HG03045 (cell line): ENCODE data around the gene PHAX.
"Not testable (repeated sequence)": the region's sequence is repeated elsewhere in the genome, so short reads cannot be mapped to it uniquely, and the experiment has no call there.

Source experiments
- ATAC-seq: cut with Tn5 transposase; IDR thresholded peaks from one replicate; pipeline ENCODE4 v1.9.1; 2021; ENCODE audit warnings: mild to moderate bottlenecking, moderate library complexity; ENCODE audit not compliant: unreplicated experiment

Gene PHAX

GRCh38 chr5:126603402-126603991, 2.8 kb downstream of the PHAX start:
- no peak for ATAC-seq

DNA sequence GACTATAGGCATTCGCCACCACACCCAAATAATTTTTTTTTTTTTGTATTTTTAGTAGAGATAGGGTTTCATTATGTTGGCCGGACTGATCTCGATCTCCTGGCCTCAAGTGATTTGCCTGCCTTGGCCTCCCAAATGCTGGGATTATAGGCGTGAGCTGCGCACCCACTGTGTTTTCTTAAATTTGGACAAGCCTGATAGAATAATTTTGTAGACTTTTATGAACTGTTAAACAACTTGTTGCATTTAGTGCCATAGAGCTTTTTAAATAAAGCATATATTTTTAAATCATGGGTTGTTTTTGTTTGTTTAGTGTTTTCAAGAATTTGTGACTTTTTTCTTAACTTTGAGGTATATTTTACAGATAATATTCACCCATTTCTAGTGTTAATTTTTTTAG, 4.8 kb downstream of the PHAX start:
- ATAC-seq: no peak

DNA sequence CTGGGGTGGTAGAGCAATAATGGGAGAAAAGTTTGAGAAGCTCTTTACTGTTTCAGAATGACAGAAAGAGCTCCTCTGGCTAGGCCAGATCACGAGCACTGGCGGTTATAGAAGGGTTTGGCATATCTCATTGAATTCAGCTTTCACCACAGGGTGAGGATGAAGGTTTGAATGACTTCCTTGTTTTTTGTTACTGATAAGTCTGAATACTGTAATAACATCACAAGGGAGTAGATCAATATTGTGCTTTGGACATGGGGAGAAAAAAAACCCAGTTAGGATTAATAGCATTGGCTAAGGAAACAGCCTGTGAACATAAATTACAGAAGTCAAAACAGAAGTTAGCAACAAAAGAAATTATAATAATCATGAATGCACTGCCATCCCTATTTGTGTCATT, 9.4 kb downstream of the PHAX start:
- no peak for ATAC-seq

DNA sequence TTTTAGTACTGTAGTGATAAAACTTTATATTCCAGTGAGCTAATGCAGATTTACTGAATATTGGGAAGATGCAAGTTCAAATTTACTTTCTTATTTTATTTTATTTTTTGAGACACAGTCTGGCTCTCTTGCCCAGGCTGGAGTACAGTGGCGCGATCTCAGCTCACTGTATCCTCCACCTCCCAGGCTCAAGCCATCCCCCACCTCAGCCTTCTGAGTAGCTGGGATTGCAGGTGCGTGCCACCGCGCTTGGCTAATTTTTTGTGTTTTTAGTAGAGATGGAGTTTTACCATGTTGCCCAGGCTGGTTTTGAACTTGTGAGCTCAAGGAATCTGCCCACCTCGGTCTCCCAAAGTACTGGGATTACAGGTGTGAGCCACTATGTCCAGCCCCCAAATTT, 9.9 kb downstream of the PHAX start:
- ATAC-seq: no peak

DNA sequence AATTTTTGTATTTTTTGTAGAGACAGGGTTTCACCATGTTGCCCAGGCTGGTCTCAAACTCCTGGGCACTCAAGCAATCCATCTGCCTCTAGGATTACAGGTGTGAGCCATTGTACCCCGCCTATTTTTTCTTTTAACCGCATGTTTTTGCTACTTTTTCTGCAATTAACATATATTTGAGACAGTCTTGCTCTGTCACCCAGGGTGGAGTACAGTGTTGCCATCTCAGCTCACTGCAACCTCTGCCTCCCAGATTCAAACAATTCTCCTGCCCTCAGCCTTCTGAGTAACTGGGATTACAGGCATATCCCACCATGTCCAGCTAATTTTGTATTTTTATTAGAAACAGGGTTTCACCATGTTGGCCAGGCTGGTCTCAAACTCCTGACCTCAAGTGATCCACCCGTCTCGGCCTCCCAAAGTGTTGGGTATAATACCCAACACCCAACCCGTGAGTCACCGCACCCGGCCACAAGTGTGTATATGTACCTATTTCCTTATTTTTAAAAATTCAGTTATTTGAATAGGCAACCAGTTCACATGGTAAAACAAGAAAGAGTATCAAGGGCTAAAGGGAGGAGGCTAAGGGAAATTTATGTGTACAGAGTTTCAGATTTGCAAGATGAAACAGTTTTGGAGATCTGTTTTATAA, 13.3 kb downstream of the PHAX start:
- ATAC-seq: no peak

- peak; percentile 95 for ATAC-seq
These were observed 14.5 kb downstream of the PHAX start for GRCh38 chr5:126615286-126615685.

DNA sequence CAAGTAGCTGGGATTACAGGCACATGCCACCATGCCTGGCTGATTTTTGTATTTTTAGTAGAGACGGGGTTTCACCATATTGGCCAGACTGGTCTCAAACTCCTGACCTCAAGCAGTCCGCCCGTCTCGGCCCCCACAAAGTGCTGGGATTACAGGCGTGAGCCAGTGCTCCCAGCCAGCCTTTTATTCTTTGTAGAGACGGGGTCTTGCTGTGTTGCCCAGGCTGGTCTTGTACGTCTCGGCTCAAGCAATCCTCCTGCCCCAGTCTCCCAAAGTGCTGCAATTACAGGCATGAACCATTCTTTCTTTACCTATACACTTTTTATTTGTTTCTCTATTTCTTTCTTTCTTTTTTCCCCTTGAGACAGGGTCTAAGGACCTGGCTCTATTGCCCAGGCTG, 16.9 kb downstream of the PHAX start:
- not testable (repeated sequence) for ATAC-seq

GRCh38 chr5:126619781-126620180, 19.0 kb downstream of the PHAX start:
- ATAC-seq: no peak

- no peak for ATAC-seq
These were observed 23.8 kb downstream of the PHAX start for GRCh38 chr5:126624534-126624933.

- no peak for ATAC-seq
These were observed 27.4 kb downstream of the PHAX start for GRCh38 chr5:126628102-126628501.

DNA sequence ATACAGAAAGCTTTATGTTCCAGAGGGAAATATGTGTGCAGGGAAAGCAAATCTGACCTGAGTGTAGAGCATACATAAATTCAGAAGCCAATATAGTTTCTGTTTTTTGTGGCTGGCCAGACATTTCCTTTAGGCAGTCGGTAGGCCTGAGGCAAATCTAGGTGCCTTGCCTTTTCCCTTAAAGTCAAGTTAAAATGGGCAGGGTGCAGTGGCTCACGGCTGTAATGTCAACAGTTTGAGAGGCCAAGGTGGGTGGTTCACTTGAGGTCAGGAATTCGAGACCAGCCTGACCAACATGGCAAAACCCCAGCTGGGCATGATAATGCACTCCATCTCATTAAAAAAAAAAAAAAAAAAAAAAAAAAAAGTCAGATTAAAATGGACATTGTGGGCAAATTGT, 31.2 kb downstream of the PHAX start:
- ATAC-seq: no peak

DNA sequence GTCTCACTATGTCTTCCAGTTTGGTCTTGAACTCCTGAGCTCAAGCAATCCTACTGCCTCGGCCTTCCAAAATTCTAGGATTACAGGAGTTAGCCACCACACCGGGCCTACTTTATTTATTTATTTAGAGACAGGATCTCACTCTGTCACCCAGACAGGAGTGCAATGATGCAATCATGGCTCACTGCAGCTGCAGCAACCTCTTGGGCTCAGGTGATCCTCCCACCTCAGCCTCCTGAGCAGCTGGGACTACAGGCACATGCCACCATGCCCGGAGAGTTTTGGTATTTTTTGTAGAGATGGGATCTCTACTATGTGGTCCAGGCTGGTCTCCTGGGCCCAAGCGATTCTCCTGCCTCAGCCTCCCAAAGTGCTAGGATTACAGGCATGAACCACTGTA, 32.8 kb downstream of the PHAX start:
- no peak for ATAC-seq

- ATAC-seq: no peak
These were observed 34.8 kb downstream of the PHAX start for GRCh38 chr5:126635585-126635984.

- no peak for ATAC-seq
These were observed 36.2 kb downstream of the PHAX start for GRCh38 chr5:126636956-126637355.

GRCh38 chr5:126640866-126641265, 40.1 kb downstream of the PHAX start:
- ATAC-seq: peak; percentile 30

DNA sequence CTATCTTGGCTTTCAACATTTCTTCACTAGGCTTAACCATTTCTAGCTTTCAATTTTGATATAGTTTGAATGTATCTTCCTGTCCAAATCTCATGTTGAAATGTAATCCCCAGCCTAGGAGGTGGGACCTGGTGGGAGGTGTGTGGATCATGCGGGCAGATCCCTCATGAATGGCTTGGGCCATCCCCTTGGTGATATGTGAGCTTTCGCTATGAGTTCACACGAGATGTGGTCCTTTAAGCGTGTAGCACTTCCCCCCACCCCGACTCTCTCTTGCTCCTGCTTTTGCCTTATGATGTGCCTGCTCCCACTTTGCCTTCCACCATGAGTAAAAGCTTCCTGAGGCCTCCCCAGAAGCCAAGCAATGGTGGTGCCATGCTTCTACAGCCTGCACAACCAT, 40.6 kb downstream of the PHAX start:
- ATAC-seq: peak; percentile 89

- ATAC-seq: no peak
These were observed 44.4 kb downstream of the PHAX start for GRCh38 chr5:126645132-126645531.

GRCh38 chr5:126647071-126647470, 46.3 kb downstream of the PHAX start:
- ATAC-seq: no peak

DNA sequence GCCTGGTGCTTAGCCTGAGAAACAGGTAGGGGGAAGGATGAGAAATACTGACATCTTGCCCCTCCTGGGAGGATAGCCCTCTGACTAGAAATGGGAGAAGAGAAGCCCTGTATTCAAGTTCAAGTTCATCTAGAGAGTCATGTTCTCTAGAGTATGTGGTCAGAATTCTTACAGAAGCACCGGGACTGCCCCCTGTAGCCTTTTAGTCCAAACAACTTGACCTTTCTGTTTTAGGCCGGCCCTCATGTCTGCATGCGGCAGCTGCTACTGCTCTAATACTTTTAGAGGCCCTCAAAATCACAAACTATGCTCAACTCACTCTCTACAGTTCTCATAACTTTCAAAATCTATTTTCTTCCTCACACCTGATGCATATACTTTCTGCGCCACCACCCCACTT, 47.7 kb downstream of the PHAX start:
- no peak for ATAC-seq

- ATAC-seq: not testable (repeated sequence)
These were observed 48.3 kb downstream of the PHAX start for GRCh38 chr5:126649057-126649456.

DNA sequence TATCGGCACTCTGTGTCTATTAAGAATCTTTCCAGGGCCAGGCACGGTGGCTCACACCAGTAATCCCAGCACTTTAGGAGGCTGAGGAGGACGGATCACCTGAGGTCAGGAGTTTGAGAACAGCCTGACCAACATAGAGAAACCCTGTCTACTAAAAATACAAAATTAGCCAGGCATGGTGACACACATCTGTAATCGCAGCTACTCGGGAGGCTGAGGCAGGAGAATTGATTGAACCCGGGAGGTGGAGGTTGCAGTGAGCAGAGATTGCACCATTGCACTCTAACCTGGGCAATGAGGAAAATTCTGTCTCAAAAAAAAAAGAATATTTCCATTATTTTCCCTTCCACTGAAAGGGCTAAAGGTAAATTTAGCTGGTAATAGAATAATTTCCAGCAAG, 49.0 kb downstream of the PHAX start:
- ATAC-seq: not testable (repeated sequence)

DNA sequence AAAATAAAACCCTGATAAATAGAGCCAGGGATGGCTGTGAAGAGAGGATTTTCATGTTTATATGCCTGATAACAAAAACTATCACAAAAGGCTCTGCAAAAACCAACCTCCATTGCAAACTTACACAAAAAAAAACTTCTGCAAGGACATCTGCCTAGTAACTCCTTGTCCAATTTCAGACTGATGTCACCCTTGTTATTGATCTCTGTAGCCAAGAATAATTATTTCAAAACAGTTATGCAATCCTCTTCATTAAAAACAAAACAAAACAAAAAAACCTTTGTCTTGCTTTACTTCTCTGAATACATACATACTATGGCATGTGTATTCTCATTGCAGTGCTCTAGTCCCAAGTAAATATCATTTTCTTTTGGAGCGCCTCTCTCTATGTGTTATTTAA, 49.7 kb downstream of the PHAX start:
- no peak for ATAC-seq

DNA sequence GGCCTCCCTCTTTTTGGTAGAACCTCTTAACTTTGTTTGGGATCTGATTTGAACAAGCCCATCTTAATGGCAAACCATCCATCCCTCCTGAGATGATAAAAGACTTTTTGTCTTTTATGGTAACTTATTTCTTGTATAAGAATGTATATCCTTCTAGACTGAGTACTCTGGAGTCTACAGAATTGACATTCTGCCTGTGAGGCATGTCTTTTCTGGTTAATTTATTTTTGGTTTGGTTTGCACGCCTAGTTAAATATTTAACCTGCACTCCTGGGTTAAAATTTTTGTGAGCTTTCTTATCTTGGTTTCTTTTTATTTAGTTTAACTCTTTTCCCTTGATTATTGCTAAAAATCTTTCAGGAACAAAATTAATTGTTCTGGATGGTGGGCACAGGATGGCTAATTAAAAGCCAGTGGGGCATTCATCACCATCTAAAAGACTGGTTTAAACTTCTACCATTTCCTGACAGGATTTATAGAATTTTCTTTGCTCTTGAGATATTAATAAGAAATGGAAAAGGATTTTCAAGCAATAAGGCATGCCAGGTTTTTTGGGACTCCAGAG, 50.3 kb downstream of the PHAX start:
- ATAC-seq: no peak
